Liver (tissue), 9 donors: ENCODE data around the gene NFE2L1. TPM values are rescaled to one million over a fixed set of nuclear protein-coding genes. Genes with fewer than 3 reads are reported as not detected.
"Not testable (repeated sequence)": the region's sequence is repeated elsewhere in the genome, so short reads cannot be mapped to it uniquely, and the experiment has no call there.

ENCODE experiments used
- DNase-seq: peaks from one replicate; pipeline ENCODE4 v3.0.0-alpha.2; 2017; ENCODE audit warnings: low spot score
- H3K27ac ChIP-seq, 2 donors: one replicate each; pipeline ENCODE4 v1.7.0; 2013; ENCODE audit warnings: inconsistent platforms in 2 of 2, low read length in 2 of 2, control low read depth in 1 of 2, low read depth in 1 of 2, mild to moderate bottlenecking in 1 of 2
- H3K27me3 ChIP-seq, 4 donors: one replicate each; pipeline versions ENCODE4 v1.6.1 to v1.7.0; 2013; ENCODE audit warnings: low read length in 3 of 4, inconsistent platforms in 1 of 4, mild to moderate bottlenecking in 1 of 4, moderate library complexity in 1 of 4; ENCODE audit not compliant: control insufficient read depth in 4 of 4, insufficient read depth in 4 of 4
- H3K36me3 ChIP-seq, 4 donors: one replicate each; pipeline versions ENCODE4 v1.6.1 to v1.7.0; 2013; ENCODE audit warnings: low read length in 3 of 4, mild to moderate bottlenecking in 3 of 4, low read depth in 1 of 4, moderate library complexity in 1 of 4; ENCODE audit not compliant: control insufficient read depth in 4 of 4, insufficient read depth in 3 of 4
- H3K4me1 ChIP-seq, 4 donors: one replicate each; pipeline versions ENCODE4 v1.6.1 to v1.7.0; 2013; ENCODE audit warnings: low read length in 3 of 4, mild to moderate bottlenecking in 3 of 4, moderate library complexity in 1 of 4; ENCODE audit not compliant: control insufficient read depth in 4 of 4, insufficient read depth in 4 of 4
- H3K4me3 ChIP-seq, 3 donors: one replicate each; pipeline versions ENCODE4 v1.6.1 to v1.7.0; 2013; ENCODE audit warnings: low read length in 3 of 3, control low read depth in 1 of 3, low read depth in 1 of 3, mild to moderate bottlenecking in 1 of 3
- H3K9ac ChIP-seq, 2 donors: one replicate each; pipeline ENCODE4 v1.7.0; 2013; ENCODE audit warnings: low read length in 2 of 2, mild to moderate bottlenecking in 2 of 2, moderate library complexity in 2 of 2, control low read depth in 1 of 2, low read depth in 1 of 2
- H3K9me3 ChIP-seq, 4 donors: one replicate each; pipeline versions ENCODE4 v1.6.1 to v1.7.0; 2013; ENCODE audit warnings: low read length in 3 of 4; ENCODE audit not compliant: control insufficient read depth in 4 of 4
- GABPA ChIP-seq, 2 donors: IDR thresholded peaks in 1 of 2; conservative IDR thresholded peaks in 1 of 2; 2 replicates each; pipeline ENCODE4 v1.6.1; 2016; ENCODE audit warnings: antibody characterized with exemption in 2 of 2, mild to moderate bottlenecking in 1 of 2, moderate library complexity in 1 of 2
- HNF4A ChIP-seq, 2 donors: conservative IDR thresholded peaks; 2 replicates each; pipeline ENCODE4 v1.6.1; 2016; ENCODE audit warnings: antibody characterized with exemption in 2 of 2, mild to moderate bottlenecking in 2 of 2
- NR2F2 ChIP-seq: IDR thresholded peaks from 2 replicates; pipeline ENCODE4 v1.6.1; 2016; ENCODE audit warnings: antibody characterized with exemption
- RAD21 ChIP-seq, 2 donors: IDR thresholded peaks; 2 replicates each; pipeline ENCODE4 v1.6.1; 2016; ENCODE audit warnings: antibody characterized with exemption in 2 of 2, mild to moderate bottlenecking in 2 of 2
- REST ChIP-seq: IDR thresholded peaks from 2 replicates; pipeline ENCODE4 v1.6.1; 2016; ENCODE audit warnings: antibody characterized with exemption, mild to moderate bottlenecking
- RXRA ChIP-seq, 2 donors: IDR thresholded peaks; 2 replicates each; pipeline ENCODE4 v1.6.1; 2017 to 2018; ENCODE audit warnings: antibody characterized with exemption in 2 of 2, mild to moderate bottlenecking in 1 of 2
- SP1 ChIP-seq: IDR thresholded peaks from 2 replicates; pipeline ENCODE4 v1.6.1; 2018; ENCODE audit warnings: antibody characterized with exemption, mild to moderate bottlenecking
- WGBS: extraction: QIAGEN DNeasy Blood & Tissue Kit; methylation state at CpG from one replicate; pipeline ENCODE4 v1.1.7; 2013; 5-methylcytosine and 5-hydroxymethylcytosine counted together
- polyA plus RNA-seq, 2 donors: library from polyadenylated mRNA; stranded (reverse) in 1 of 2; unstranded in 1 of 2; fragments of 200-250 nt in 1 of 2; fragments of >200 nt in 1 of 2; fragmentation: Nextera tagmentation in 1 of 2; extraction: Ambion mirVana in 1 of 2; gene quantifications; one replicate each; pipeline versions ENCODE4 v1.2.1 to v1.2.3, GENCODE V29; 2013 to 2015
- total RNA-seq, 2 donors: library from RNA; depleted of rRNA; stranded (reverse); fragments of >200 nt; gene quantifications; one replicate each; pipeline ENCODE4 v1.2.3, GENCODE V29; 2014
- TF ChIP-seq, protein P1 (sequence below): IDR thresholded peaks from 2 replicates; pipeline ENCODE4 v1.6.1; 2016; ENCODE audit warnings: antibody characterized with exemption
- donor health status: healthy.
- donor health status: healthy.
- donor health status: healthy.
- donor health status: healthy.
- donor health status: healthy.

Gene NFE2L1
- total and polyA plus RNA-seq, 4 donors, result 14.3 to 79.5 (median 57.6) TPM

DNA sequence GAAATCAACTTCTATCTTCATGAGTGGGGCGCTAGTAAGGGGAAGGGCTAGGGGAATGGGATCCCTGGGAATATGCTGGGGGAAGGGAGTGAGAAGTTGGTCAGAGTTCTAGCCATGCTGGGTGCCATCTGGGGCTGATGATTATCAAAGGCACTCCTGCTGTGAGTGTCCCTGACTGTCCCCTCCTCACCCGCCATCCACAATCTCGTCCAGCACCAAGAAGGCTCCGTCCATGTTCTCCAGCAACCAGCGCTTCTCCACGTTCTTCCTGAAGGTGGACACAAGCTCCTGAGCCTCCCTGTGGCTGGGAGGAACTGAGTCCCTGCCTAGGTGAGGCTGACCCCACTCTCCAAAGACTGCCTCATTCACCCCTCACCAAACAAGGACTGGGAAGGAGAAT, 16.2 kb upstream of the NFE2L1 start:
- Histone ChIP-seq H3K9me3 (no peaks in the 10 kb centered on the region), H3K36me3 (no peaks in the 10 kb centered on the region), H3K4me3 (no peak overlapping the region), H3K9ac (no peak overlapping the region), H3K4me1 (peaks cover 0 to 6% (median 5%) of the 10 kb centered on the region in 4 donors), H3K27me3 (no peaks in the 10 kb centered on the region), H3K27ac (no peak overlapping the region)
- WGBS, result 92% methylated on average over 6 of the region's 6 CpGs
- TF ChIP-seq REST (no peak), RAD21 (IDR thresholded peaks at IDR 0.05) (no peak), SP1 (no peak), RXRA (IDR thresholded peaks at IDR 0.05) (no peak), HNF4A (conservative IDR thresholded peaks at IDR 0.05) (no peak)
- DNase-seq, result no peak

GRCh38 chr17:48034734-48035133, 13.4 kb upstream of the NFE2L1 start:
- H3K9ac ChIP-seq, H3K4me3 ChIP-seq, H3K9me3 ChIP-seq, H3K27ac ChIP-seq, H3K36me3 ChIP-seq, DNase-seq, H3K27me3 ChIP-seq: not testable (repeated sequence)
- peaks cover 0 to 12% (median 7%) of the 10 kb centered on the region in 4 donors for H3K4me1 ChIP-seq
- 92% methylated on average over 12 of the region's 12 CpGs for WGBS

- 53% methylated on average over 6 of the region's 6 CpGs for WGBS
- H3K9ac ChIP-seq, result no peak overlapping the region
- H3K27me3 ChIP-seq, result no peaks in the 10 kb centered on the region
- peaks cover 0 to 12% (median 7%) of the 10 kb centered on the region in 4 donors for H3K4me1 ChIP-seq
- no peak for DNase-seq
- H3K4me3 ChIP-seq, result peak overlapping the region in 2 of 3 donors; percentile 60 to 67
- H3K27ac ChIP-seq, result no peak overlapping the region
- no peaks in the 10 kb centered on the region for H3K9me3 ChIP-seq
- TF ChIP-seq HNF4A (conservative IDR thresholded peaks at IDR 0.05) (no peak), SP1 (no peak), GABPA (IDR thresholded peaks at IDR 0.05 in 1 of 2, conservative IDR thresholded peaks at IDR 0.05 in 1 of 2) (no peak), NR2F2 (no peak)
- TF ChIP-seq, protein P1, sequence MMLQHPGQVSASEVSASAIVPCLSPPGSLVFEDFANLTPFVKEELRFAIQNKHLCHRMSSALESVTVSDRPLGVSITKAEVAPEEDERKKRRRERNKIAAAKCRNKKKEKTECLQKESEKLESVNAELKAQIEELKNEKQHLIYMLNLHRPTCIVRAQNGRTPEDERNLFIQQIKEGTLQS, result no peak
- H3K36me3 ChIP-seq, result no peaks in the 10 kb centered on the region
Observed at GRCh38 chr17:48036693-48037035, 11.5 kb upstream of the NFE2L1 start.
